HG03520 (cell line): Measurements from ENCODE around the gene ARNT2.

Experiments
- ATAC-seq: cut with Tn5 transposase; IDR thresholded peaks from one replicate; pipeline ENCODE4 v1.9.1; 2021; ENCODE audit warnings: mild to moderate bottlenecking, moderate library complexity; ENCODE audit not compliant: unreplicated experiment

The ARNT2 gene

GRCh38 chr15:80489030-80489594 is 84.9 kb downstream of the ARNT2 start:
- no peak for ATAC-seq

GRCh38 chr15:80490431-80490990 is 86.3 kb downstream of the ARNT2 start:
- ATAC-seq, result no peak

GRCh38 chr15:80491163-80491847 is 87.1 kb downstream of the ARNT2 start:
- no peak for ATAC-seq

- no peak for ATAC-seq
Observed at GRCh38 chr15:80492409-80492808, 88.2 kb downstream of the ARNT2 start.

GRCh38 chr15:80492874-80493273 is 88.7 kb downstream of the ARNT2 start:
- no peak for ATAC-seq

- ATAC-seq, result no peak
Observed at GRCh38 chr15:80494351-80494751, 90.2 kb downstream of the ARNT2 start.

GRCh38 chr15:80494756-80495155 is 90.6 kb downstream of the ARNT2 start:
- no peak for ATAC-seq

GRCh38 chr15:80495401-80495942 is 91.3 kb downstream of the ARNT2 start:
- ATAC-seq, result no peak

- no peak for ATAC-seq
Observed at GRCh38 chr15:80496096-80496495, 91.9 kb downstream of the ARNT2 start.

GRCh38 chr15:80497221-80497620 is 93.0 kb downstream of the ARNT2 start:
- no peak for ATAC-seq

- no peak for ATAC-seq
Observed at GRCh38 chr15:80498652-80499051, 94.5 kb downstream of the ARNT2 start.

- no peak for ATAC-seq
Observed at GRCh38 chr15:80500021-80500420, 95.8 kb downstream of the ARNT2 start.

GRCh38 chr15:80501476-80501875 is 97.3 kb downstream of the ARNT2 start:
- ATAC-seq, result no peak

- ATAC-seq, result no peak
Observed at GRCh38 chr15:80502782-80503181, 98.6 kb downstream of the ARNT2 start.

- ATAC-seq, result no peak
Observed at GRCh38 chr15:80503319-80503952, 99.3 kb downstream of the ARNT2 start.

GRCh38 chr15:80504931-80505330 is 100.7 kb downstream of the ARNT2 start:
- no peak for ATAC-seq

- ATAC-seq, result no peak
Observed at GRCh38 chr15:80506286-80506893, 102.2 kb downstream of the ARNT2 start.

- no peak for ATAC-seq
Observed at GRCh38 chr15:80507131-80507530, 102.9 kb downstream of the ARNT2 start.

GRCh38 chr15:80507638-80508316 is 103.6 kb downstream of the ARNT2 start:
- ATAC-seq, result no peak

GRCh38 chr15:80508783-80509182 is 104.6 kb downstream of the ARNT2 start:
- ATAC-seq, result no peak

- ATAC-seq, result no peak
Observed at GRCh38 chr15:80509800-80510199, 105.6 kb downstream of the ARNT2 start.
